UCSD-AML1 (cell line): Measurements from ENCODE around the gene DOLPP1.

Source experiments
- DNase-seq: peaks from one replicate; lab custom pipeline; 2025; ENCODE audit not compliant: unreplicated experiment; lab: John Stamatoyannopoulos, UW

The DOLPP1 gene

DNA sequence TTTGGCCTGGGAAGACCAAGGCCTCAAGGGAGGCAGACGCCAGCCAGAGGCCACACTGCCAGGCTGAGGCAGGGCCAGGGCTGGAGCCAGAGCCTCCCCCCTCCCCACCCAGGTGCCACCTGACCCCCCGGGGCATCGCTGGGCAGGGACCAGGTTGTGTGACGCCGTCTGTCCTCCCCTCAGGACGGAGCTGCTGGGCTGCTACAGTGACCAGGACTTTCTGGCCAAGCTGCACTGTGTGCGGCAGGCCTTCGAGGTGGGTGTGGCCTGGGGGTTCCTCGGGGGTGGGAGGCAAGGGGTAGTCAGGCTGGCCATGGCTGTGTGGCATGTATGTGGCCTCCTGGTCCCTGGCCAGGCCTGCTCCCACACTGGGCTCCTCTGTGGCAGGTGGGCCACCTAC, 17.9 kb upstream of the DOLPP1 start:
- DNase-seq = no peak

DNA sequence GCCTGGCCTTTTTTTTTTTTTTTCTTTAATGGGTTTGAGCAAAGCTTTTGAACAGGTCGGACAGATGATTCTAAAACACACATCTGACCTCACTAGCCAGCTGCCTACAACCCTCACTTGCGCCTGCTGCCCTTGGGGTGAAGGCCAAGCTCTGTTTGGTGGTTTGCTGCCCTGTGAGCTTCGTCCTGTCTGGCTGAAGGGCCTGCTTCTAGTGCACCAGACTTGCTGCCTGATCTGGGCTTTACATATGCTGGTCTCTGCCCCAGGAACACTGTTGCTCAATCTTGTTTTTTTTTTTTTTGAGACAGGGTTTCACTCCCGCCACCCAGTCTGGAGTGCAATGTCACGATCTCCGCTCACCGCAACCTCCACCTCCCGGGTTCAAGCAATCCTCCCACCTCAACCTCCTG, 16.4 kb upstream of the DOLPP1 start:
- DNase-seq = no peak

DNA sequence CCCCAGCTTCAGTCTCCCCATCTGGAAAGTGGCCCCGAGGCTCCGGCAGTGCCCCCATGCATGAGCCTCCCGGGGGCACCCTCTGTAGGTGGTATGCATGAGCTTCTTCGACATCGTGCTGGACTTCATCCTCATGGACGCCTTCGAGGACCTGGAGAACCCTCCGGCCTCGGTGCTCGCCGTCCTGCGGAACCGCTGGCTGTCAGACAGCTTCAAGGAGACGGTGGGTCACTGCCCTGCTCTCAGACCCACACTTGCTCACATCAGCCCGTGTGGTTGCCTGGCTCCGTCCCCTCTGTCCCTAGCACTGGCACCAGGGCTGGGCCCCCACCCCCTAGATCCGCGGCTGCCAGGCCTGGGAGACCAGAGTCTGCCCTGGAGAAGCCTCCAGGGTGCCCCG, 12.8 kb upstream of the DOLPP1 start:
- DNase-seq = no peak

DNA sequence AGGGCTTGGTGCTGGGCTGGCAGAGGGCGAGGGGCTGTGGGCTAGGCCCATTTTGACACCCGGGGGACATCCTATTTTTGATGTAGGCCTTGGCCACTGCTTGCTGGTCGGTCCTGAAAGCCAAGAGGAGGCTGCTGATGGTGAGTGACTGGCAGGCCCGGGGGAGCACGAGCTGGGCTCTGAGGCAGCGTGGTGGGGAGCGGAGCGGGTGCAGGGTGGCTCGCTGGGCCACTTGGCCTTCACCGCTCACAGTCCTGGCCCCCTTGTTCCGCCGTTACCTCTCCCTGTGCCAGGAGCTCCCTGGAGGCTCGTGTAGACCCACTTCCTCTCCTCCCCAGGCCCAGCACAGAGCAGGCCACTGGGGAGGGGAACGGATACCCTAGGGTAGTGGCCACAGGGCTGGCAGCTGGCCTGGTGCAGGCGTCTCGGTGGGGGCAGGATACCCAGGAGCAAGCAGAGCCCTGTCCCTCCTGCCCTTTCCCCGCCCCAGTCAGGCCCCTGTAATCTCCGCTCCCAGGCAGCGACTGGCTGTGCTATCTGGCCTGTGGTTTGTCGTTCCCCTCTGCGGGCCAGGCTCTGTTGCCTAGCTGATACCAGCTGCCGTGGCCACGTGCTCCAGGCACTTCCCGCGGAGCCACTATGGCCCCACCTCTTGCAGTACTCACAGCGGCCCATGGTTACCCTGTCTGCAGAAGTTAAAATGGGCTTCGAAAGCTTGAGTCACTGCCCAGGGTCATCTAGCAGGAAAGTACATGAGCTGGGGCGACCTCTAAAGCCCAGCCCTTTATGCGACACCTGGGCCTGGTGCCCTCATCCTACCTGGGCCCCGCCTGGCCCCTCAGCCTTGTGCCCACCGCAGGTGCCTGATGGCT, 11.7 kb upstream of the DOLPP1 start:
- DNase-seq = peak; percentile 93

DNA sequence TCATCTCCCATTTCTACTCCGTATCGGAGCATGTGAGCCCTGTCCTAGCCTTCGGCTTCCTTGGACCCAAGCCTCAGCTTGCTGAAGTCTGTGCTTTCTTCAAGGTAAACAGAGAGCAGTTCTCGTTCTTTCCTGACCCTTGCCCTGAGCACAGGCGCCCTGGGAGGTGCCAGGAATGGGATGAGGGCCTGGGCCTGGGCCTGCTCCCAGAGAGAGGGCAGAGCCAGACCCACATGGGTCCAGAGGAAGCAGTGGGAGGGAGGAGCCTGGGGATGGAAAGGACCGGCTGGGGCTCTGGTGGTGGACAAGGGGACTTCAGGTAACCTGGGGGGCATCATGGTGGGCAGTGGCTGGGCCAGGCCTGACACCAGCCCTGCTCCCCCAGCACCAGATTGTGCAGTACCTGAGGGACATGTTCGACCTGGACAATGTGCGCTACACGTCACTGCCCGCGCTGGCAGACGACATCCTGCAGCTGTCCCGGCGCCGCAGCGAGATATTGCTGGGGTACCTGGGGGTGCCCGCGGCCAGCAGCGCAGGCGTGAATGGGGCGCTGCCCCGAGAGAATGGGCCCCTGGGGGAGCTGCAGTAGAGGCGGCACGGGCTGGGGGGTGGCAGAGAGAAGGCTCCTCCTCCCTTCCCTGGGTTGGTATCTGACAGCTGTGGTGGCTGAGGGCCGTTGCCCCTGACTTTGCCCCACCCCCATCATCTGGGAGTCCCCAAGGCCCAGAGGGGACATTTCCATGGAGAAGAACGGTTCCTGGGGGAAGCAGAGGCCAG, 10.9 kb upstream of the DOLPP1 start:
- DNase-seq = no peak

DNA sequence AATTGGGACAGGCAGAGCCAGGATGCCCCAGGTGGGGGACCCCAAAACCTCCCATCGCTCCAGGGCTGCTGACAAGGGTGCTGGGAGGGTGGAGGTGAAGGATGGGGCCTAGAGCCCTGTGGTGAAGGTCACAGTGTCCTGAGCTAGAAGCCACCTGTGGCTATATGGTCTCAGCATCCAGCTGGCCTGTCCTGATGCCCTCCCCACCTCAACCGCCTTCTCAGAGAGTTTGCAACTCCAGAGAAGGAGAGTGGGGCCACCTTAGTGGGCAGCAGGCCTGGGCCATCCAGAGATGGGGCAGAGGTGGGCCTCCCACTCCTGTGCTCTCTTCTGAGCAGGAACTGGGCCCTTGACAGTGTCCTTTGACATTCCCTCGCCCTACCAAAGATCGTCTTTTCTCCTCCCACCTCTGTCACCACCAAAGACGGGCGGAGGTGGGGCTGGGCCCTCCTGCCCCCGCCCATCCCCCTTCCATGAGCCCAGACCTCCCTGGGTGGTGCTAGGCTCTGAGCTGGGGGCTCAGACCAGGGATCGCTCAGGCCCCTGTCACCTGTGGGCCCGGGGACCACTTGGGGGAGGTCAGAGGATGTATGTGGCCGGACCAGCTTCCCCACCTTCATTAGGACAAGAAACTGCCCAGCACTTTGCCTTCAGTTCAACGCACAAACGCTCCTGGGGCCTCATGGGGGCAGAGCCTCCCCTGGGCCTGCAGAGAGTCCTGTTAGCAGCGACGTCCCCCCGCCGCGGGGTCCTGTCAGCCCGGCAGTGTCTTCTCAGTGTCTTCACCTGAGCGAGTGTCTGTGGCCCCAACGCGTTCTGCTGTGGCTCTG, 10.0 kb upstream of the DOLPP1 start:
- no peak for DNase-seq

DNA sequence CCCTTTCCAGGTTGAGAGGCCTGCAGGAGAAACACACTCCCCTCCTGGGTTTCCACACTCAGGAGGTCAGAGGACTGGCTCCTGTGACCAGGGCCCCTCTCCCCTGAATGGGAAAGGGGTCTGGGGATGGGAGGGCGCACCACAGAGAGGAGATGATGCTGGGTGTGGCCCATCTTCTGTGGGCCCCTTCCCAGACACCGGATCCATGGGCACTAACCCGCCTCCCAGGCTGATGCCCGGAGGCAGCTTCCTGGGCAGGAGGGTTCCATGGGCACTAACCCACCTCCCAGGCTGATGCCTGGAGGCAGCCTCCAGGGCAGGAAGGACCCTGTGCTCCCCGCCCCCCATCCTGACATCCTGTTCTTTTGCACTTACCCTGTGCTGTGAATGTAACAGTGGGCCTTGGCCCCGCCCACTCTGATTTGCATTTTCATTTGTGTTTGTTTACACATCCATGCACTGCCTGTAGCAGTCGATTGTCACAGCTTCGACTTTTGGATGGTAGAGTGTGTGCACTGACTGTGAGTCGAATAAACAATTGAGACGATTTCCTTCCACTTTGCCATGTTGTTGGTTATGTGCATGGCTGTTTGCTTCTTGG, 9.3 kb upstream of the DOLPP1 start:
- peak; percentile 30 for DNase-seq

DNA sequence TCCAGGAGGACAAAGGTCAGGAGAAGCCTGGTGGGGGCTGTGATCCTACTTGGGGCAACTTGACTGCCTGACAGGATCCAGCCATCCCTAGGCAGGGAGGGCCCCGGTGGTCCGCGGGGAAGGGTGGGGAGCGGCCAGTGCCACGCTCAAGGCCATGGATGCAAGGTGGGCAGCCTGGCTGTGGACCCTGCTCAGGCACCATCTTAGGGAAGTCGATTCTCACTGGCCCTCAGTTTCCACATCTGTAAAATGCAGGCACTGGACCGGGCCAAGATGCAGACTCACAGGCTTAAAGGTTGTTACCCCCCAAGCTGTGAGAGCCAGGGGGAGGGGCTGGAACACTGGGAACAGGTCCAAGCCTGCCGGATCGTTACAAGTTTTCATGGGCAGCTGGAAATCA, 8.7 kb upstream of the DOLPP1 start:
- no peak for DNase-seq

DNA sequence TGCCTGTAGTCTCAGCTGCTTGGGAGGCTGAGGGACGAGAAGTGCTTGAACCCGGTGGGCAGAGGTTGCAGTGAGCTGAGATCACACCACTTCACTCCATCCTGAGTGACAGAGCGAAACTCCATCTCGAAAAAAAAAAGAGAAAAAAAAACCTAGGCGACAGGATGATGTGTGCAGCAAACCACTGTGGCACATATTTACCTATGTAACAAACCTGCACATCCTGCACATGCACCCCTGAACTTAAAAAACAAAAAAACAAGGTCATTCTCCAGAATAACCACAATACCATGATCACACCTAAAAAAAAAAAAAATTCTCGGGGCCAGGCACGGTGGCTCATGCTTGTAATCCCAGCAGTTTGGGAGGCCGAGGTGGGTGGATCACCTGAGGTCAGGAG, 7.5 kb upstream of the DOLPP1 start:
- DNase-seq = no peak

DNA sequence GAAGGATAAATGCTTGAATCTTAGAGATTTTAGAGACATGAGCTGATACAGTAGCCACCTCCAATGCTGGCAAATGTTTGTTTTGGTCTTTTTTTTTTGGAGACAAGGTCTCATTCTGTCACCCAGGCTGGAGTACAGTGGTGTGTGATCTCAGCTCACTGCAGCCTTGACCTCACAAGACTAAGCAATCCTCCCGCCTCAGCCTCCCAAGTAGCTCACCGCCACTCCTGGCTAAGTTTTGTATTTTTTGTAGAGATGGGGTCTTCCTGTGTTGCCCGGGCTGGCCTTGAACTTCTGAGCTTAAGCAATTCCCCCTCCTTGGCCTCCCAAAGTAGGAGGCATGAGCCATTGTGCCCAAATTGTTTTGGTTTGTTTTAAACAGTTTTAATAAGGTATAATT, 6.8 kb upstream of the DOLPP1 start:
- no peak for DNase-seq

DNA sequence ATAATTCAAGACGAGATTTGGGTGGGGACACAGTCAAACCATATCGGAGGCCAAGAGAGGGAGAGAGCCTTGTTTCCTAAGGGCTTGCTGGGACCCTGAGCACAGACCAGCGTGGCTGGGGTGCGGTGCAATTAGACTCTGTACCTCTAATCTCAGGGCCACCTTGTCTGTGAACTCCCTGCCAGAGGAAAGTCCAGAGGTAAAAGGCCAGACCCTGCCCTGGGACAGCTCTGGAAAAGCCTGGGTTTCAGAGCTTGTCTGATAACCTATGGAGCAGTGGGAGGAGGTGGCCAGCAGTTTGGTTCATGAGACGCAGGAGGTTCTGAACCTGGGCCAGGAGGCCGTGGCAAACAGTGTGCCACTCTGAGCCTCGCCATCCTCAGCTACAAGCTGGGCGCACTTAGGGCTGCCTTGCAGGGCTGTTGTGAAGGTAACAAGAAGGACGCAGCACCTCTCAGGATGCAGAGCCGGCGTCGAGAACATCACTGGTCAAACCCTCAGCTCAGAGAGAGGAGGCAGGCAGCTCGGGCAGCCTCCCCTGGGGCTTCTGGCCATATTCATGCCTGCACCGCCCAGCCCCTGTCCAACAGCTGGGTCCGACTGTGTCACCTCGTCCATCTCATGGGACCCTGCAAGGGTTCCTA, 4.8 kb upstream of the DOLPP1 start:
- no peak for DNase-seq

DNA sequence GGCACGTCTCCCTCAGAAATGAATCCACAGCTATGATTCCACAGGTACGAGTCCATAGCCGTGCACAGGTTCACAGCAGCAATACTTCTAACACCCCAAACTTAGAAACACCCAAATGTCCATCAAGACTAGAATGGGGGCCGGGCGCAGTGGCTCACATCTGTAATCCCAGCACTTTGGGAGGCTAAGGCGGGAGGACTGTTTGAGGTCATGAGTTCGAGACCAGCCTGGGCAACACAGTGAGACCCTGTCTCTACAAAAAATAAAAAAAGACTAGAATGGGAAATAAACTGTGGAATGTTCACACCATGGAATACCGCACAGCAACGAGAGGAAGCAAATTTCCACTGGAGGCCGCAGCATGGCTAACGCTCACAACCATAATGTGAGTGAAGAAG, 4.3 kb upstream of the DOLPP1 start:
- no peak for DNase-seq

DNA sequence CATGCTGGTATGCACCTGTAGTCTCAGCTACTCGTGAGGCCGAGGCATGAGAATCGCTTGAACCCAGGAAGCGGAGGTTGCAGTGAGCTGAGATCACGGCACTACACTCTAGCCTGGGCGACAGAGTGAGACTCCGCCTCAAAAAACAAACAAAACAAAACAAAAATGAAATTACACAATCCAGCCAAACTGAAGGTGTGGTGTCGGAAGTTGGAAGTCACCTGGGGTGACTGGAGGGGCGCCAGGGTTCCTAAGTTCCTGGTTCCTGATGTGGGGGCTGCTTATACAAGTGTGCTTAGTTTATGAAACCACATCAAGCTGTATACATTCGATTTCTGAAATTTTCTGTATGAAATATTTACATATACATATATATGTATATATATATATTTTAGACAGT, 3.7 kb upstream of the DOLPP1 start:
- no peak for DNase-seq

DNA sequence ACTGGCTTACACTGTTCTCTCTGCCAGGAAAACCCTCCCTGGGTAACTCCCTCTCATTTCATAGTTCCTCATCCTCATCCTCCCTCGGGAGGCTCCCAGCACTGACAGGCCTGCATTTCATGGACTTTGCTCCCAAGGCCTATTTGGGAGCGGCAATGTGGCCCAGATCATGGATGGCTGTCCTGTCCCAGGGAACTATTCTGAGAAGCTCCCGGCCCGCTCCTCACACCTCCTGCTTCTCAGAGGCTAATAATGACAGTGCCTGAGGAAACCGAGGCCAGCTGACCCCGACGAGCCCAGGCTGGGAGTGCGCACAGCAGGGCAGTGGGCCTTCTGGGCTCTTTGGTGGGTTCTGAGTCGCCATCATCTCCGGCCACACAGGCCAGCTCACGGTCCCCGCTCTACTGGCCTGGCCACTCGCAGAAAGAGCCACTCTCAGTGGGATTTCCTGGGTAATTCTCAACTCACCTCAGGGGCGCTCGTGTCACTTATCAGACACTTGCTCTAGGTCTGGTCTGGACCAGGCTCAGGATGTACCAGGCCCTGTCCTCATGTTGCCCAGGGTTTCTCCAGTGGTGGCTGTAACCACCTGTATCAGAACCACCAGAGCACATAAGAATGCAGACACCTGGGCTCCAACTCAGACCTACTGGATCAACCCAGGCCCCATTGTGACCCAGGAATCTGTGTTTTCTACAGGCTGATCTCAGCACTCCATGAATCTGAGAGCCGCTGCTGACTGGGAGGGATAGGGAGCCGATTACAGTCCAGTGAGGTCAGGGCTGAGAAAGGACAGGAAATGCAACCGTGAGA, 2.0 kb upstream of the DOLPP1 start:
- DNase-seq = no peak

DNA sequence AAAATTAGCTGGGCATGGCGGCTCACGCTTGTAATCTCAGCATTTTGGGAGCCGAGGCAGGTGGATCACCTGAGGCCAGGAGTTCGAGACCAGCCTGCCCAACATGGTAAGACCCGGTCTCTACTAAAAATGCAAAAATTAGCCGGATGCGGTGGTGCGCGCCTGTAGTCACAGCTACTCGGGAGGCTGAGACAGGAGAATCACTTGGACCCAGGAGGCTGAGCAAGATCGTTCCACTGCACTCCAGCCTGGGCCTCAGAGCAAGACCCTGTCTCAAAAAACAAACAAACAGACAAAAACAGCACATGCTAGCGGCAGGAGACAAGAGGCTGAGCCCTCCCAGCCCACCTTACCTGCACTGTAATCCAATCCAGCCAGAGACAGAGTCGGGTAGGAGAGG, 1.1 kb upstream of the DOLPP1 start:
- DNase-seq = no peak

DNA sequence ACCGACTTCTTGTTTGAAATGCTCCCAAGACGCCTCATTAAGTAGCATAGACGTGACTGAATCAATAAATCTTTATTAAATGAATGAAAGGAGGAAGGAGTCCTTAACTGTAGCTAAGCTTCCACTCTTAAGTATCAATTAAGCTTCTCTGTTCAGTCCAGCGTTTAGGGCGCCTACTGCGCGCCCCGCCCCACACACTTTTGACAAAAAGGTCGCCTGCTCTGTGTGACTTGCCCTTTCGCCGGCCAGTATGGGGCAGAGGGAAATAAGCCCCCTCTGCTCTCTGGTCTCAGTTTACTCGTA, 662 bp upstream of the DOLPP1 start:
- no peak for DNase-seq

DNA sequence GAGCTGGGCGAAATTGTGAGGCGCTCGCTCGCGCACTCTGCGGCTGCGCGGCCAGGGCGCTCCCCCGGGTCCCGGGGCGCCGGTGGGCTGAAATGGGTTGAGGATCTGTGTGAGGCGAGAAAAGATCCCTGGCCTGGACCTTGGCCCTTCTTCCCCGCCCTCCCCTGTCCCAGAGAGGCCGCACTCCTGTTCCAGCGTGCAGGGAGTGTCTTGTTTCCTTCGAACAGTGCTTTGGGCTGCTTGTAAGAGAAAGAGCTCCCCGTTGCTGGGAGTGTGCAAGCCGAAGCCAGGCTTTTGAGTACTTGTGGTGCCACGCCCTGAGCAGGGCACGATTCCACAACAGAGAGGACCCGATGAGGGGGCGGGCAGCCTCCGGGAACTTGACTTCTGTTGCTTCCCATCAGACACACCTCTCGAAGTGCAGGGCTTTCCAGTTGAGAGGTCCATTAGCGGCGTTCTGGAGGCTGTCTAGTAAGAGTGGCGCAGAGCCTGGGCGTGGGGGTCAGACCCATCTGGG, 535 bp downstream of the DOLPP1 start:
- DNase-seq = no peak

DNA sequence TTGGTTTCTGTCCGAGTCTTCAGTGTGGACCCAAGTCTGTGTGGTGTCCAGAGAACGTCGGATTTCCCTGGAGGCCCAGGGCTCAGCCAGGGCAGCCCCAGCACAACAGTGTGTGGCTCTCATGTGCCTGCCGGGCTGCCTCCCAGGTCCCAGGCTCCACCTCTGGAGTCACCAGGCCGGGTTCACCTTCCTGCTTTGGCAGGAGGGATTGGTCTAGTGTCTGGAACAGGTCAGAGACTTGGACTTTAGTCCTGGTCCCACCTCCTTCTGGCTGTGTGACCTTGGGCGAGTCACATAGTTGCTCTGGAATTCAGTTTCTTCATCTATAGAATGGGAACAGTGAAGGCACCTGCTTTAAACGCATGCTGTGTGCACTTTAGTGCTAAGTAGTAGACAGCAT, 3.2 kb downstream of the DOLPP1 start:
- no peak for DNase-seq

DNA sequence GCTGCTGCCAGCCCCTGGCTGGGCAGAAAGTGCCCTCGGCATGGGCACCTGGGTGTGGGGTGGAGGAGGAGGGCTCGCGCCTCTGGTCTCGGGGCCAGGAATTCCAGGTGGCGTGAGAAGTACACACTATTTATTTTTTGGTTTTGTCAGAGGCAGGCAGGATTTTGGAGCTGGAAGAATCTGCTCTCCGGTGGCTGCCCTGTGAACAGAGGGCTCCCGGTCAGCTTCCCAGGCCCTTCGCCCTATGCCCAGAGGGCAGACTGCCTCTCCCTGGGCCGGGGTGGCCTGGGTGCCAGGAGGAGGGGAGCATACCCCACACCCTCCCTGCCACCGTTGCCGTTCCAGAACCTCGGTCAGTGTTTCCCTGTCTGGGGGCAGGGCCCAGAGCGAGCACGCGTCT, 8.3 kb downstream of the DOLPP1 start:
- no peak for DNase-seq
